Loucy (cell line): ENCODE measurements around the gene MAPK7.

Experiments used
- EZH2phosphoT487 ChIP-seq: fragments of 200-600 bp; IDR thresholded peaks from 2 replicates; pipeline ENCODE4 v1.6.1; 2018; ENCODE audit warnings: antibody characterized with exemption, mild to moderate bottlenecking, moderate library complexity, borderline replicate concordance
- TF ChIP-seq, protein P1 (sequence below): fragments of 200-600 bp; sonication (generic); conservative IDR thresholded peaks from 2 replicates; pipeline ENCODE4 v1.5.1; 2014; ENCODE audit warnings: mild to moderate bottlenecking, antibody characterized with exemption, low read length

DNA sequence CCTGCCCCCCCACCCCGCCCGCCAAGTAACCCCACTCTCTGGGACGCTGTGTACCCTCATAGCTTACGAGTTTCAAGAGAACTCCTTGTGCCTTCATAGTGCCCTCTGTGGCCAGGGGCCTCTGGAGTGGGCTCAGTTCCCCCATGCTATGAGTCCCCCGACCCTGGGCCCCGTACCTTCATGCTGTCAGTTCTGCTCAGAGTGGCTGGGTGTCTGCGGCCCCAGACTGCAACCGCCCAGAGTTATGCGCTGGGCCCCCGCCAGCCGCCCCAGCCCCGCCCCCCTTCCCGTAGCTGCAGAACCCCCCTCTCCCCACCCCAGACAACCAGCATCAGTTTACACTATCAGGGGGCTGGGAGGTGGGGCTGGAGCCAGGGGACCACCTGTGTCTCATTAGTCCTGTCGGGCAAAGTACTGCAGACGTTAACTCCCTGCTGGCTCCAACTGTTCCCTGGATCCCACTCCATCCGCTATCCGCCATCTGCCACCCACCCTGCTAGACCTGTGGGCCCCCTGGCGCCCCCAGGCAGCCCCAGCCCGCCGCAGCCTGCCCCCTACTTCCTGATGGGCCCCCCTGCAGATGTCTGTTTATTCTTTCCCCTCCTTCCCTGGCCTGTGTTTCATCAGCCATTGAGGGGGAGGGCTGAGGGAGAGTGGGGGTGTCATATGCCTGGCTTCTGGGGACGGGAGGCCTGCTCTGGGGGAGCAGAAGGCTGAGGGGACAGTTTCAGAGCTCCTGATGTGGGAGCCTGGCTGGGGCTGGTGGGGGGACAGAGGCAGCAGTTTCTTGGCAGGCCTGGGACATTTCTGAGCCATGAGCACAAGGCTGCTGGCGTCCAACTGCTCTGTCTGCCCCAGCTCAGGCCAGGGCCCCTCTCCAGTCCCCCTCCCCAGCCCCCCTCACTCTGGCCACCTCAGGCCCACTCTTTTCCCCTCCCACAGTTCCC is 8.9 kb downstream of the MAPK7 start, which contains the start of gene MFAP4:
- TF ChIP-seq, protein P1, sequence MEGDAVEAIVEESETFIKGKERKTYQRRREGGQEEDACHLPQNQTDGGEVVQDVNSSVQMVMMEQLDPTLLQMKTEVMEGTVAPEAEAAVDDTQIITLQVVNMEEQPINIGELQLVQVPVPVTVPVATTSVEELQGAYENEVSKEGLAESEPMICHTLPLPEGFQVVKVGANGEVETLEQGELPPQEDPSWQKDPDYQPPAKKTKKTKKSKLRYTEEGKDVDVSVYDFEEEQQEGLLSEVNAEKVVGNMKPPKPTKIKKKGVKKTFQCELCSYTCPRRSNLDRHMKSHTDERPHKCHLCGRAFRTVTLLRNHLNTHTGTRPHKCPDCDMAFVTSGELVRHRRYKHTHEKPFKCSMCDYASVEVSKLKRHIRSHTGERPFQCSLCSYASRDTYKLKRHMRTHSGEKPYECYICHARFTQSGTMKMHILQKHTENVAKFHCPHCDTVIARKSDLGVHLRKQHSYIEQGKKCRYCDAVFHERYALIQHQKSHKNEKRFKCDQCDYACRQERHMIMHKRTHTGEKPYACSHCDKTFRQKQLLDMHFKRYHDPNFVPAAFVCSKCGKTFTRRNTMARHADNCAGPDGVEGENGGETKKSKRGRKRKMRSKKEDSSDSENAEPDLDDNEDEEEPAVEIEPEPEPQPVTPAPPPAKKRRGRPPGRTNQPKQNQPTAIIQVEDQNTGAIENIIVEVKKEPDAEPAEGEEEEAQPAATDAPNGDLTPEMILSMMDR = no peak
- no peak for TF ChIP-seq EZH2phosphoT487
